Jurkat, Clone E6-1 (cell line): ENCODE measurements around the gene CDC42BPG.

Experiments
- DNase-seq: peaks from one replicate; pipeline ENCODE4 v3.0.0-alpha.2; 2011; ENCODE audit warnings: low read depth, low spot score
- H3K4me3 ChIP-seq: 2 replicates; pipeline ENCODE4 v1.5.1; 2011; ENCODE audit warnings: mild to moderate bottlenecking, low read length, control low read depth, moderate library complexity

CDC42BPG gene

GRCh38 chr11:64838600-64839334, 5.7 kb downstream of the CDC42BPG start:
- no peak for DNase-seq
- no peak overlapping the region for H3K4me3 ChIP-seq

- DNase-seq: no peak
- no peak overlapping the region for H3K4me3 ChIP-seq
These were observed 6.5 kb downstream of the CDC42BPG start for GRCh38 chr11:64837887-64838351.

DNA sequence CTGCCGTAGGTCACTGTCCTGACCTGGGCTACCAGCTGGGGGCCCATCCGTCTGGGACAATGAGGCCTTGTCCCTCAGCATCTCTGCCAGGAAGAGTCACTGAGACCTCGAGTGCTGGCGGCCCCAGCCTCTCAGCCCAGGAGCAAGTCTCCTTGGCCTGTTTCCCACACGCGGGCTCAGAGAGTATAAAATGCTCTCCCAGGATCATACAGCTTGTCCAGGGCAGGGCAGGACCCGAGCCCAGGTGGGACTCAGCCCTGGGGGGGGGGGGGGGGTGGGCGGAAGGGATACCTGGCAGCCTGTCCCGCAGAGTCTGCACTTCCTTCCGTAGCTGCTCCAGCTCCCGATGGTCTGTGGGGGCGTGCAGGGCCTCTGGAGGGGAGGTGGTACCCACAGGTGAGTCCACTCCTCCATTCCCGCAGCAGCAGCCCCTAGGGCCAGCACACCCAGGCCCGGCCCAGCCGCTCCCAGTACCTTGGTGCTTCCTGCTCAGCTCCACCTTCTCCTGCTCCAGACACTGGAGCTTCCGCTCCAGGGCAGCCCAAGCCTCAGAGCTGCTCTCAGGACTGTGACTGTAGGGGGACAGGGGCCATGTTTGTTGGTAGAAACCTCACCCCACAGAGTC, 7.9 kb downstream of the CDC42BPG start:
- H3K4me3 ChIP-seq: no peak overlapping the region
- DNase-seq: no peak

GRCh38 chr11:64835616-64836447, 8.6 kb downstream of the CDC42BPG start:
- DNase-seq: no peak
- H3K4me3 ChIP-seq: no peak overlapping the region

DNA sequence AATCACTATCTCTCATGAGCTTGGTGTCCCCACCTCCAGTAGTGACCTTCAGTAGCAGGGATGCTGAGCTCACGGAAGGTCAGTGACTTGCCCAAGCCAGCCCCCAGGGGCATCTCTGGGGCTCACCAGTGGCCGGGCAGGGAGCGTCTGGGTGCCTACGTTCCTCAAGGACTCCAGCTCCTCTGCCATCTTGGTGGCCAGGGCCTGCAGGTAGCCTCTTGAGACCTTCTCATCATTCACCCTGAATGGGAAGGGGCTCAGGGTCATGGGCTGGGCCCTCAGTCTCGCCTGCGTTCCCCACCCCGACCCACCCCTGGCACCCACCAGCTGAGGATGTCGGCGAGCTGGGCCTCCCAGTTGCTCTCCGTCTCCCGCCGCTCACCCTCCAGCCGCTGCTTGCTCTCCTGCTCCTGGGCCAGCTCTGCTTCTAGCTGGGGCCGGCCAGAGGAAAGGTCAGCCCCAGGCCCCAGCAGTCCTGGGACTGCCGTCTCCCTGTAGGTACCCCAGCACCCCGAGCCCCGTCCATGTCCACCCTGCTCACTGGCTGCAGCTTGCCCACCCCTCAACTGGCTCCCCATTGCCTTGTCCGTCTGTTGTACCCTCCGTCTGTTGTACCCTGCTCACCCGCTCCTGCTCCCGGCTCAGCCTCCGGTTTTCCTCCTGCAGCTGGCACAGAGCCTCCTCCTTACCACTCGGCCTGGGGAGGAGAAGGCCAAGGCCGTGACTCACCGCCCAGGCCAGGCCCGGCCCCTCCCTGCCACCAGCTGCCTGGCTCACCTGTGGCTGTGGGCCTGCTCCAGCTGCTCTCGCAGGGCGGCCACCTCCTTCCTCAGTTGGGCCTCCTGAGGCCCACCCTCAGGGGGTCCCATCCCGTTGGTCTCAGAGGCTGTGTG, 9.5 kb downstream of the CDC42BPG start:
- no peak for DNase-seq
- no peak overlapping the region for H3K4me3 ChIP-seq

- no peak for DNase-seq
- H3K4me3 ChIP-seq: no peak overlapping the region
These were observed 10.3 kb downstream of the CDC42BPG start for GRCh38 chr11:64834031-64834722.

DNA sequence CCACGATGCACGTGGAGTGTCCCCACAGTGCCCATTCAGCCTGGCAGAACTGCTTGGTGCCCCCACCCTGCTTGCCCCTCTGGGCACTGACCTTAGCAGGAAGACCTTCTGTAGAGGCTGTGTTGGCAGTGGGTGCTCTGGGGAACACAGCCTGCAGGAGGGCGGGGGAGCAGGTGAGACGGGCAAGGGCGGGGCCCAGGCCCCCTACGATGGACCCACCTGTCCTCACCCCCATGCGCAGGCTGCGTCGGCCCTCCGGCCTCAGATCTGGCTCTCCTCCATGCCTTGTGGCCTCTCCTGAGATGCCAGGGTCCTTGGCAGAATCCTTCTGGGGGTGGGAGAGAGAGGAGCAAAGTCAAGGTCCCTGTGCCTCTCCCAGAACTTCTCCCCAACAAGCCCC, 10.9 kb downstream of the CDC42BPG start:
- no peak overlapping the region for H3K4me3 ChIP-seq
- DNase-seq: no peak

DNA sequence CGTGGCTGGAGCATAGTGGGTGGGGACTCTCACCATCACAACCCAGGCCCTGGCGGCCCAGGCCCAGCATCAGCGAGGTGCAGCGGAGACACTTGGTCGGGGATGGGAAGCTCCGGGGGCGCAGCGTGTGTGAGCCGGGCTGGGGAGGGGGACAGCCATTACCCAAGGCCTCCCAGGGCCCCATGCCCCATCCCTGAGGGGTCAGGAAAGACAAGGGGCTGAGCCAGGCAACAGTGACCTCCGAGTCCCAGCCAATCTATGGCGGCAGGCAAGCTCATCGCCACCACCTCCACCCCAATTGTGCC, 11.3 kb downstream of the CDC42BPG start:
- H3K4me3 ChIP-seq: no peak overlapping the region
- no peak for DNase-seq

- no peak for DNase-seq
- no peak overlapping the region for H3K4me3 ChIP-seq
These were observed 11.8 kb downstream of the CDC42BPG start for GRCh38 chr11:64832467-64833197.

DNA sequence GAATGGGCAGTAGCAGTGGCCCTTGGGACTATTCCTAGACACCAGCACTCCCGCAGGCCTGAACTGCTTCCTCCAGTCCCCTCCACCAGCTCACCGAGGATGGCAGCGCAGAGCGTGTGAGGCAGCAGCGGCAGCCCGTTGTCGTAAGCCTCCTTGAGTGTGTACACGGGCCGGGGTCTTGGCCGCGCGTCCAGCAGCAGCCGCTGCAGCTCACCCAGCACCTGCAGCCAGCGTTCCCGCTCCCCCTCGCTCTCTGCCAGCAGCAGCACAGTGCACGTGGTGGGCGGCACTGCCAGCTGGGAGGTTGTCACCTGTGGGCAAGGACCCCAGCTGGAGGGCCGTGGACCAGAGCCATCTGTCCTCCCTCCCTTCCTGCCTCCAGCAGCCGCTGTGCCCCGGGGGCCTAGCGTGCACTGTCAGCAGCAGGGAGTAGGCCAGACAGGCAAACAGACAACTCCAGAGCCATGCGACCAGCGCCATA, 13.0 kb downstream of the CDC42BPG start:
- DNase-seq: no peak
- H3K4me3 ChIP-seq: no peak overlapping the region

DNA sequence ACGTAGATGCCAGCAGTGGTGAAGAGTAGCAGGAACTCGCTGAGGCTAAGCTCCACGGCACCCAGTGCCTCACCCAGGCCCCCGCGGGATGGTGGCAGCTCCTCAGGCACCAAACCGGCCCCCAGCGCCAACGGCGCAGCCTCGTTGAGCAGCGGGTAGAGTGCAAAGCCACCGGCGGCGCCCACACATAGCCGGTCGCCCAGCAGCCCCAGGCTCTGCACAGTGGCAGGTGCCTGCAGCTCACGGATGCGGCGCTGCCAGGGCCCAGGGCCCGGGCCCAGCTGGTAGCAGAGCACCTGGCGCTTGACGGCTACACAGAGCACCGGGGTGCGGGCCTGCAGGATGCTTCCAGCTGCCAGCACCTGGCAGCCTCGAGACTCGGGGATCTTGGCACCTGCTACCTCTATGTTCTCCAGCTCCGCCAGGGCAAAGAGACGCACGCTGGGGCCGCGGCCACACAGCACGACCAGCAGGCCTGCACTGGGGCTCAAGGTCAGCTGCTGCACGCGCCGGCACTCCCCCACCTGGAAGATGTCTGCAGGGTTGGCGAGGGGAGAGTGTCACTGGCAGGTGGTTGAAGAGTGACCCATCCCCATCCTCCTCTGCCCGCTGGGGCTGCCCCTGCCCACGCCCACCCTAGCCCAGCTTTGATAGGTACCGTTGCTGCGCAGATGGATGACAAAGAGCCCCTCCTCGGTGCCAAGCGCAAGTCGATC, 14.8 kb downstream of the CDC42BPG start:
- no peak overlapping the region for H3K4me3 ChIP-seq
- DNase-seq: no peak

- no peak for DNase-seq
- no peak overlapping the region for H3K4me3 ChIP-seq
These were observed 17.0 kb downstream of the CDC42BPG start for GRCh38 chr11:64827451-64827839.

DNA sequence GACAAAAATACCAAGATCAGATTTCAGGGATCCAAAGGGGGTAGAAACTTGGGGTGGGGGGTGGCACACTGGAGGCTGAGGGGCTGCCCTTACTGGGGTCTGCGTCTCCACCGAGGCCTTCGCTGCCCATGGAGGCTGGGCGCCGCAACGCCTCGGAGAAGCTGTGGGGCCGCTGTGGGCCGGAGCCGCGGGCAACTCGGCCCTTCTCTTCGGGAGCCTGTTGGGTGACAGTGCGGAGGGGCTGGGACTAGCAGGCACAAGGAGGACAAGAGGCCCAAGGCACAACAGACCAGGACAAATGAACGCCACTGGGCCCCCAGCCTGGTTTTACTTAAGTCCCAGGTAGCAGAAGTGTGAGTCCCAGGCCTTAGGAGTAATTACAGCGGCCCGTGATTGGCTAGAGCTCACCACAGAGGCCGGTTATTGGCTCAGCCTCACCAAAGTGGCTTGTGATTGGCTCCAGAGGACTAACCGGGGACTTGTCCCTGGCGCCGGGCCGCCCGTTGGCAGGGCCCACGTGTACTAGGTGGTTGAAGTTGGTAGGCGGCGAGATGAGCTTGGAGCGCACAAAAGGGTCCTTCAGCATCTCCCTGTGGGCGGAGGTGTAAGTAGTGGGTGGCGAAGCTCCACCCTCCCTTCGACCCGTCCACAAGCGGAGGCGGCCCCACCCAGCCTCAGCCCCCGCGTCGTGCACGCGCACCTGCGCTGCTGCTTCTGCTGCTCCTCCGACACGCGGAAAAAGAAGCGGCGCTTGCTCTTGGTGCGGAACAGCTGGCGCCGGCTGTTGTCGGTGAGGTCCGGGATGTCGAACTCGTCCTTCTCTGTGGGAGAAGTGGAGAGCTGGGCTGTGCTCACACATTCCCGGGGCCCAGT, 17.6 kb downstream of the CDC42BPG start:
- DNase-seq: no peak
- H3K4me3 ChIP-seq: no peak overlapping the region

DNA sequence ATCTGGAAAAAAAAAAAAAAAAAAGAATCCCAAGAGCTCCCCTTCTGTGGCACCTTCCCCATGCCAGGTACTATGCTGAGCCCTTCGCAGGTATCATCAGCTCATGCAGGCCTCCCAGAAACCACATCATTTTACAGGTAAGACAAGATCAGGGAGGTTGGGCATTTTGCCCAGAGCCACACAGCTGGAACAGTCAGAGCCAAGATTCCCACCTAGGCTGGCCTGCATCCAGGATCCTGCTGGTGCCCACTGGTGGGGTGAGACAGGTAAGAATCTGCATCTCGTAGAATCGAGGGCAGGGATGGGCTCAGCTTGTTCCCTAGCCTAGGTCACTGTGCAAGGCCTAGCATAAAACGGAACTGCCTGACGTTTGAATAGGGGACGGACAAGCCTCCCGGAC, 18.4 kb downstream of the CDC42BPG start:
- no peak for DNase-seq

GRCh38 chr11:64823568-64824119, 20.8 kb downstream of the CDC42BPG start:
- no peak for DNase-seq
- no peak overlapping the region for H3K4me3 ChIP-seq

More for the DNA sequence above, 18.4 kb downstream of the CDC42BPG start:
- H3K4me3 ChIP-seq: no peak overlapping the region

GRCh38 chr11:64817476-64817875, 27.0 kb downstream of the CDC42BPG start:
- H3K4me3 ChIP-seq: no peak overlapping the region
- DNase-seq: no peak
